NCI-H1436 (cell line): ENCODE data around the gene BPIFB6.

ENCODE experiments used
- DNase-seq: peaks from one replicate; lab custom pipeline; 2025; lab: John Stamatoyannopoulos, UW

Gene BPIFB6

GRCh38 chr20:33064572-33065287 lies 33.3 kb downstream of the BPIFB6 start:
- no peak for DNase-seq

- no peak for DNase-seq
These were observed 34.3 kb downstream of the BPIFB6 start for GRCh38 chr20:33065785-33066184.

- DNase-seq, result no peak
These were observed 36.4 kb downstream of the BPIFB6 start for GRCh38 chr20:33067806-33068205.

- DNase-seq, result no peak
These were observed 36.9 kb downstream of the BPIFB6 start for GRCh38 chr20:33068251-33068939.

- no peak for DNase-seq
These were observed 38.2 kb downstream of the BPIFB6 start for GRCh38 chr20:33069673-33070072.

- no peak for DNase-seq
These were observed 38.9 kb downstream of the BPIFB6 start for GRCh38 chr20:33070111-33071053.

GRCh38 chr20:33071198-33071597 lies 39.8 kb downstream of the BPIFB6 start:
- no peak for DNase-seq

- DNase-seq, result no peak
These were observed 40.9 kb downstream of the BPIFB6 start for GRCh38 chr20:33072362-33072761.

- DNase-seq, result no peak
These were observed 41.4 kb downstream of the BPIFB6 start for GRCh38 chr20:33072813-33073212.

GRCh38 chr20:33074675-33075074 lies 43.2 kb downstream of the BPIFB6 start:
- DNase-seq, result no peak

- no peak for DNase-seq
These were observed 43.8 kb downstream of the BPIFB6 start for GRCh38 chr20:33075281-33075680.

- DNase-seq, result no peak
These were observed 45.4 kb downstream of the BPIFB6 start for GRCh38 chr20:33076662-33077372.

GRCh38 chr20:33079259-33079658 lies 47.8 kb downstream of the BPIFB6 start, which contains the start of gene BPIFB4:
Gene BPIFB4 (plus strand): TSS chr20:33079643. CDS start chr20:33081527, 1,884 bp downstream.
- DNase-seq, result no peak

GRCh38 chr20:33081411-33082154 lies 50.1 kb downstream of the BPIFB6 start:
- no peak for DNase-seq

GRCh38 chr20:33082546-33082945 lies 51.1 kb downstream of the BPIFB6 start:
- no peak for DNase-seq

GRCh38 chr20:33083544-33084340 lies 52.3 kb downstream of the BPIFB6 start:
- no peak for DNase-seq

GRCh38 chr20:33084722-33085121 lies 53.3 kb downstream of the BPIFB6 start:
- no peak for DNase-seq

- DNase-seq, result no peak
These were observed 54.7 kb downstream of the BPIFB6 start for GRCh38 chr20:33086052-33086722.

- DNase-seq, result no peak
These were observed 59.7 kb downstream of the BPIFB6 start for GRCh38 chr20:33091147-33091546.

- no peak for DNase-seq
These were observed 60.2 kb downstream of the BPIFB6 start for GRCh38 chr20:33091693-33092092.
